Lower leg skin (tissue), 4 donors: Measurements from ENCODE around the gene PPIP5K2. TPM values are rescaled to one million over a fixed set of nuclear protein-coding genes. Genes with fewer than 3 reads are reported as not detected.

Source experiments
- DNase-seq, 2 donors: peaks; one replicate each; pipeline ENCODE4 v3.0.0-alpha.2; 2019; ENCODE audit warnings: low spot score in 2 of 2
- H3K4me3 ChIP-seq: fragments of 200-600 bp; sonication (generic); 2 replicates; pipeline ENCODE4 v1.5.1; 2017; ENCODE audit warnings: mild to moderate bottlenecking, low read depth; ENCODE audit not compliant: poor library complexity, severe bottlenecking
- CTCF ChIP-seq, 3 donors: fragments of 450-650 bp; IDR thresholded peaks; one replicate each; pipeline ENCODE4 v1.5.1; 2016; ENCODE audit warnings: antibody characterized with exemption in 3 of 3, mild to moderate bottlenecking in 3 of 3, moderate library complexity in 2 of 3
- POLR2A ChIP-seq, 2 donors: fragments of 450-650 bp; IDR thresholded peaks; one replicate each; pipeline ENCODE4 v1.6.1; 2016 to 2017; ENCODE audit warnings: antibody characterized with exemption in 2 of 2, mild to moderate bottlenecking in 1 of 2, moderate library complexity in 1 of 2
- WGBS, 2 donors: methylation state at CpG; one replicate each; pipeline ENCODE4 v1.1.5; 2018; 5-methylcytosine and 5-hydroxymethylcytosine counted together
- intact Hi-C: fragments of 100-400 bp; cut with DNase I; formaldehyde crosslinking; loops from one replicate; pipeline ENCODE4 v1.15.0; 2023; ENCODE audit warnings: low total_unique reads
- total RNA-seq, 4 donors: library from RNA; depleted of rRNA; stranded (reverse); fragments of >200 nt; gene quantifications; one replicate each; pipeline ENCODE4 v1.1.0, GENCODE V29; 2016

PPIP5K2 gene
- total RNA-seq, 4 donors from 2014 or later = 14.2 to 36.7 (median 20.1) TPM

DNA sequence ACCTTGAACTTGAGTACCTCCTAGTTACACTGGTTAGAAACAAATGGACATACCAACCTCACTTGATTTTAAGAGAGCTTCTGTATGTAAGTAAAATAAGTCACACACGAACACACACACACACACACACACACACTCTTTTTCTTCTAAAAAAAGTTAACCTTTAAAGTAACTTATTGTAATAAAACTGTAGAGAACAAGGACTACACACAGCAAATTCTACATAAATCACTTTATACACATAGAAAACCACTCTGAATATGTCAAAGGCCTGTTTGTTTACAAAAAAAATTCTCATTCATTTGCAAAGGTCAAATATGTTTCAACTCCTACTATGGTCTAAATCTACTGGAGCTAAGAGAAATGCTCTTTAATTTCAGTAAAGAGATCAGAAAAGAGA lies 29.3 kb upstream of the PPIP5K2 start:
- intact Hi-C loops = no loop called here
- TF ChIP-seq CTCF (IDR thresholded peaks at IDR 0.05) (no peak), POLR2A (IDR thresholded peaks at IDR 0.05) (no peak)
- no peak for DNase-seq
- WGBS, 2 donors = 89 to 90% methylated on average over 1 of the region's 1 CpG
- H3K4me3 ChIP-seq = no peak overlapping the region

DNA sequence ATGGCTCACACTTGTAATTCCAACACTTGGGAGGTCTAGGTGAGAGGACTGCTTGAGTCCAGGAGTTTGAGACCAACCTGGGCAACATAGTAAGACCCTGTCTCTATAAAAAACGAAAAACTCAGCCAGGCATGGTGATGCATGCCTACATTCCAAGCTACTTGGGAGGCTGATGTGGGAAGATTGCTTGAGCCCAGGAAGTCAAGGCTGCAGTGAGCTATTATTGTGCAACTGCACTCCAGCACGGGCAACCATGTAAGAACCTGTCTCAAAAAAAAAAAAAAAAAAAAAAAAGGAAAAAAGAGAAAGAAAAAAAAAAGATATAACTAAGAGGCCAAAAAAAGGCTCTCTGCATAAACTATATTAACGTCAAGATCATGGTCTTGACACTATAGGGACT lies 27.4 kb upstream of the PPIP5K2 start:
- H3K4me3 ChIP-seq = no peak overlapping the region
- DNase-seq = no peak
- intact Hi-C loops = no loop called here
- WGBS, 2 donors = 92% methylated on average over 3 of the region's 3 CpGs
- no peak for TF ChIP-seq CTCF (IDR thresholded peaks at IDR 0.05)
- no peak for TF ChIP-seq POLR2A (IDR thresholded peaks at IDR 0.05)

- intact Hi-C loops = no loop called here
- 96 to 97% methylated on average over 1 of the region's 1 CpG for WGBS, 2 donors
- no peak for TF ChIP-seq POLR2A (IDR thresholded peaks at IDR 0.05)
- H3K4me3 ChIP-seq = no peak overlapping the region
- no peak for DNase-seq
Observed at GRCh38 chr5:103093727-103094126, 26.4 kb upstream of the PPIP5K2 start.

DNA sequence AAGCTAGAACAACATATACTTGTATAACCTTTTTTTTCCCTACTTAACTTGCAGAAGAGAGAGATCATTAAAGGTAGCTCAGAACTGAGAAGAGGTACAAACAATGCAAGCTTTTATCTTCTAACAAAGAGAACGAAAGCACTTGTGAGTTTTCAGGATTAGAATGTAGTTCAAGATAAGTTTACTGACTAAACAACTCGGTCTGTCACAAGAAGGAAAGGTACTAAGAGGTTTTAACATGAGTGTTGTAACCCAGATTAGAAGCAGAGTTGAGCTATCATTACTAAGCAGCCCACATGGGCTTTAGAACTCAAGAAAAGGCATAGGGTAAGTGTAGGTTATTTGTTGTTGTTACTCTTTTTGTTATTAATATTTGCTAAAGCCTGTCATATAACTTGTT lies 25.4 kb upstream of the PPIP5K2 start:
- intact Hi-C loops = no loop called here
- TF ChIP-seq CTCF (IDR thresholded peaks at IDR 0.05) (no peak), POLR2A (IDR thresholded peaks at IDR 0.05) (no peak)
- H3K4me3 ChIP-seq = no peak overlapping the region
- WGBS, 2 donors = 88 to 90% methylated on average over 2 of the region's 2 CpGs
- DNase-seq = no peak

GRCh38 chr5:103098993-103099392 lies 21.1 kb upstream of the PPIP5K2 start:
- no peak for DNase-seq
- intact Hi-C loops = no loop called here
- H3K4me3 ChIP-seq = no peak overlapping the region
- TF ChIP-seq CTCF (IDR thresholded peaks at IDR 0.05) = no peak
- WGBS, 2 donors = 81 to 82% methylated on average over 2 of the region's 2 CpGs

DNA sequence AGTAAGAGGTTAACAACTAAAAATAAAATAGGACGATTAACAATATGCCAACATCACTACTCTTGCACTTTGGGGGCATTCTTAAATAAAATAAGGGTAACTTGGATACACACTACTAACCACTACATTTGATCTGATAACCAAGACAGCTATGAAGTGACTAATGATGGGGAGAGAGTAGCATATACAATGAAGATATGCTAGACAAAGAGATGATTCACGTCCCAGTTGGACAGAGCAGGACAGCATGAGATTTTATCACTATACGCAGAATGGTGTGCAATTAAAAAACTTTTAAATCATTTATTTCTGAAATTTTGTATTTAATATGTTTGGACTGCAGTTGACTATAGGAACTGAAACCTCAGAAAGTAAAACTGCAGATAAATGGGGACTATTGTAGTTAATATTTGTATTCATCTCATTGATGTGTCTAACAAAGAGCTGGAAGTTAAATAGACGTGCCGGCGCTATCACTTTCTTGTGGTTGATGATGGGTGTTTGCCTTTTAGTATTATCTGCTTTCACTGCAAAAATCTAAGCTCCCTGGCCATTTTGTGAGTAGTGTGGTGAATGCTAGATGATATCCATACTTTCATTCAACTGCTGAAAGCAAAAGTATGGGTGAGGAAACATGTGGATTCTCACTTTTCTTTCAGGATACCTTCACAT lies 18.9 kb upstream of the PPIP5K2 start:
- no peak overlapping the region for H3K4me3 ChIP-seq
- DNase-seq = no peak
- 91 to 92% methylated on average over 6 of the region's 6 CpGs for WGBS, 2 donors
- TF ChIP-seq CTCF (IDR thresholded peaks at IDR 0.05) (no peak), POLR2A (IDR thresholded peaks at IDR 0.05) (no peak)
- intact Hi-C loops = no loop called here
